ENCODE results near the gene GUSB.

The GUSB gene

GRCh38 chr7:65937296-65937695, 44.7 kb downstream of the GUSB start:
- Histone ChIP-seq H3K9ac (ENCODE audit: low read length in 5 of 5) (no peak overlapping the region), H3K36me3 (ENCODE audit: control insufficient read depth in 5 of 5, insufficient read depth in 5 of 5, low read length in 5 of 5) (peaks cover 0 to 7% (median 5%) of the 10 kb centered on the region in 5 donors), H3K9me3 (ENCODE audit: control insufficient read depth in 5 of 5, low read length in 5 of 5) (no peaks in the 10 kb centered on the region), H3K4me1 (ENCODE audit: control insufficient read depth in 5 of 5, insufficient read depth in 5 of 5, low read length in 5 of 5) (peaks cover 0 to 8% (median 0%) of the 10 kb centered on the region in 5 donors), H3K27me3 (ENCODE audit: control insufficient read depth in 5 of 5, insufficient read depth in 4 of 5, low read length in 5 of 5) (no peaks in the 10 kb centered on the region), H3K4me3 (ENCODE audit: low read depth in 1 of 5, low read length in 5 of 5) (no peak overlapping the region), H3K27ac (ENCODE audit: low read depth, low read length) (peak overlapping the region; percentile 33)

- Histone ChIP-seq H3K27ac (ENCODE audit: low read depth, low read length) (no peak overlapping the region), H3K4me1 (ENCODE audit: control insufficient read depth in 5 of 5, insufficient read depth in 5 of 5, low read length in 5 of 5) (peaks cover 0 to 12% (median 5%) of the 10 kb centered on the region in 5 donors), H3K4me3 (ENCODE audit: low read depth in 1 of 5, low read length in 5 of 5) (no peak overlapping the region), H3K36me3 (ENCODE audit: control insufficient read depth in 5 of 5, insufficient read depth in 5 of 5, low read length in 5 of 5) (no peaks in the 10 kb centered on the region), H3K9ac (ENCODE audit: low read length in 5 of 5) (no peak overlapping the region), H3K9me3 (ENCODE audit: control insufficient read depth in 5 of 5, low read length in 5 of 5) (no peaks in the 10 kb centered on the region), H3K27me3 (ENCODE audit: control insufficient read depth in 5 of 5, insufficient read depth in 4 of 5, low read length in 5 of 5) (no peaks in the 10 kb centered on the region)
These were observed 50.3 kb downstream of the GUSB start for GRCh38 chr7:65931685-65932084.

GRCh38 chr7:65927489-65928448, 54.2 kb downstream of the GUSB start:
- Histone ChIP-seq H3K9ac (ENCODE audit: low read length in 5 of 5) (no peak overlapping the region), H3K4me1 (ENCODE audit: control insufficient read depth in 5 of 5, insufficient read depth in 5 of 5, low read length in 5 of 5) (peaks cover 0 to 25% (median 6%) of the 10 kb centered on the region in 5 donors), H3K27me3 (ENCODE audit: control insufficient read depth in 5 of 5, insufficient read depth in 4 of 5, low read length in 5 of 5) (no peaks in the 10 kb centered on the region), H3K27ac (ENCODE audit: low read depth, low read length) (no peak overlapping the region), H3K9me3 (ENCODE audit: control insufficient read depth in 5 of 5, low read length in 5 of 5) (no peaks in the 10 kb centered on the region), H3K4me3 (ENCODE audit: low read depth in 1 of 5, low read length in 5 of 5) (no peak overlapping the region), H3K36me3 (ENCODE audit: control insufficient read depth in 5 of 5, insufficient read depth in 5 of 5, low read length in 5 of 5) (no peaks in the 10 kb centered on the region)

- Histone ChIP-seq H3K9ac (ENCODE audit: low read length in 5 of 5) (no peak overlapping the region), H3K36me3 (ENCODE audit: control insufficient read depth in 5 of 5, insufficient read depth in 5 of 5, low read length in 5 of 5) (no peaks in the 10 kb centered on the region), H3K4me3 (ENCODE audit: low read depth in 1 of 5, low read length in 5 of 5) (no peak overlapping the region), H3K4me1 (ENCODE audit: control insufficient read depth in 5 of 5, insufficient read depth in 5 of 5, low read length in 5 of 5) (peaks cover 0 to 22% (median 6%) of the 10 kb centered on the region in 5 donors), H3K9me3 (ENCODE audit: control insufficient read depth in 5 of 5, low read length in 5 of 5) (no peaks in the 10 kb centered on the region), H3K27me3 (ENCODE audit: control insufficient read depth in 5 of 5, insufficient read depth in 4 of 5, low read length in 5 of 5) (no peaks in the 10 kb centered on the region), H3K27ac (ENCODE audit: low read depth, low read length) (no peak overlapping the region)
These were observed 55.4 kb downstream of the GUSB start for GRCh38 chr7:65926588-65926987.

GRCh38 chr7:65925040-65925439, 57.0 kb downstream of the GUSB start:
- H3K9me3 ChIP-seq (ENCODE audit: control insufficient read depth in 5 of 5, low read length in 5 of 5): no peaks in the 10 kb centered on the region
- H3K4me3 ChIP-seq (ENCODE audit: low read depth in 1 of 5, low read length in 5 of 5): no peak overlapping the region
- H3K4me1 ChIP-seq (ENCODE audit: control insufficient read depth in 5 of 5, insufficient read depth in 5 of 5, low read length in 5 of 5): peaks cover 0 to 21% (median 6%) of the 10 kb centered on the region in 5 donors
- H3K27me3 ChIP-seq (ENCODE audit: control insufficient read depth in 5 of 5, insufficient read depth in 4 of 5, low read length in 5 of 5): no peaks in the 10 kb centered on the region
- no peaks in the 10 kb centered on the region for H3K36me3 ChIP-seq (ENCODE audit: control insufficient read depth in 5 of 5, insufficient read depth in 5 of 5, low read length in 5 of 5)
- no peak overlapping the region for H3K9ac ChIP-seq (ENCODE audit: low read length in 5 of 5)
- H3K27ac ChIP-seq (ENCODE audit: low read depth, low read length): no peak overlapping the region

- Histone ChIP-seq H3K4me1 (ENCODE audit: control insufficient read depth in 5 of 5, insufficient read depth in 5 of 5, low read length in 5 of 5) (peaks cover 0 to 21% (median 6%) of the 10 kb centered on the region in 5 donors), H3K36me3 (ENCODE audit: control insufficient read depth in 5 of 5, insufficient read depth in 5 of 5, low read length in 5 of 5) (peaks cover 0 to 3% (median 0%) of the 10 kb centered on the region in 5 donors), H3K27ac (ENCODE audit: low read depth, low read length) (peak overlapping the region; percentile 1), H3K27me3 (ENCODE audit: control insufficient read depth in 5 of 5, insufficient read depth in 4 of 5, low read length in 5 of 5) (no peaks in the 10 kb centered on the region), H3K9ac (ENCODE audit: low read length in 5 of 5) (no peak overlapping the region), H3K4me3 (ENCODE audit: low read depth in 1 of 5, low read length in 5 of 5) (no peak overlapping the region), H3K9me3 (ENCODE audit: control insufficient read depth in 5 of 5, low read length in 5 of 5) (no peaks in the 10 kb centered on the region)
These were observed 57.8 kb downstream of the GUSB start for GRCh38 chr7:65924193-65924592.

GRCh38 chr7:65923316-65923715, 58.7 kb downstream of the GUSB start:
- peaks cover 0 to 4% (median 0%) of the 10 kb centered on the region in 5 donors for H3K36me3 ChIP-seq (ENCODE audit: control insufficient read depth in 5 of 5, insufficient read depth in 5 of 5, low read length in 5 of 5)
- H3K9ac ChIP-seq (ENCODE audit: low read length in 5 of 5): no peak overlapping the region
- H3K27me3 ChIP-seq (ENCODE audit: control insufficient read depth in 5 of 5, insufficient read depth in 4 of 5, low read length in 5 of 5): no peaks in the 10 kb centered on the region
- H3K4me3 ChIP-seq (ENCODE audit: low read depth in 1 of 5, low read length in 5 of 5): no peak overlapping the region
- H3K9me3 ChIP-seq (ENCODE audit: control insufficient read depth in 5 of 5, low read length in 5 of 5): no peaks in the 10 kb centered on the region
- no peak overlapping the region for H3K27ac ChIP-seq (ENCODE audit: low read depth, low read length)
- peaks cover 0 to 21% (median 6%) of the 10 kb centered on the region in 5 donors for H3K4me1 ChIP-seq (ENCODE audit: control insufficient read depth in 5 of 5, insufficient read depth in 5 of 5, low read length in 5 of 5)

GRCh38 chr7:65915921-65916657, 65.9 kb downstream of the GUSB start:
- Histone ChIP-seq H3K4me3 (ENCODE audit: low read depth in 1 of 5, low read length in 5 of 5) (no peak overlapping the region), H3K9me3 (ENCODE audit: control insufficient read depth in 5 of 5, low read length in 5 of 5) (no peaks in the 10 kb centered on the region)

GRCh38 chr7:65912237-65912636, 69.8 kb downstream of the GUSB start:
- no peaks in the 10 kb centered on the region for H3K27me3 ChIP-seq (ENCODE audit: control insufficient read depth in 5 of 5, insufficient read depth in 4 of 5, low read length in 5 of 5)
- no peak overlapping the region for H3K27ac ChIP-seq (ENCODE audit: low read depth, low read length)

More at GRCh38 chr7:65915921-65916657, 65.9 kb downstream of the GUSB start:
- Histone ChIP-seq H3K27me3 (ENCODE audit: control insufficient read depth in 5 of 5, insufficient read depth in 4 of 5, low read length in 5 of 5) (no peaks in the 10 kb centered on the region), H3K27ac (ENCODE audit: low read depth, low read length) (no peak overlapping the region), H3K36me3 (ENCODE audit: control insufficient read depth in 5 of 5, insufficient read depth in 5 of 5, low read length in 5 of 5) (peaks cover 0 to 4% (median 0%) of the 10 kb centered on the region in 5 donors), H3K9ac (ENCODE audit: low read length in 5 of 5) (no peak overlapping the region), H3K4me1 (ENCODE audit: control insufficient read depth in 5 of 5, insufficient read depth in 5 of 5, low read length in 5 of 5) (peaks cover 0 to 9% (median 0%) of the 10 kb centered on the region in 5 donors)

More at GRCh38 chr7:65912237-65912636, 69.8 kb downstream of the GUSB start:
- Histone ChIP-seq H3K9ac (ENCODE audit: low read length in 5 of 5) (no peak overlapping the region), H3K9me3 (ENCODE audit: control insufficient read depth in 5 of 5, low read length in 5 of 5) (no peaks in the 10 kb centered on the region), H3K36me3 (ENCODE audit: control insufficient read depth in 5 of 5, insufficient read depth in 5 of 5, low read length in 5 of 5) (no peaks in the 10 kb centered on the region), H3K4me1 (ENCODE audit: control insufficient read depth in 5 of 5, insufficient read depth in 5 of 5, low read length in 5 of 5) (peaks cover 0 to 17% (median 5%) of the 10 kb centered on the region in 5 donors), H3K4me3 (ENCODE audit: low read depth in 1 of 5, low read length in 5 of 5) (no peak overlapping the region)
